GM12801 (cell line): Measurements from ENCODE around the gene RGL3.

Experiments used
- CTCF ChIP-seq: IDR thresholded peaks from one replicate; pipeline ENCODE4 v1.5.1; 2011; ENCODE audit warnings: control low read depth; ENCODE audit not compliant: insufficient read length; ENCODE audit errors: extremely low read depth

Gene RGL3

GRCh38 chr19:11373166-11373884 lies 45.8 kb downstream of the RGL3 start:
- TF ChIP-seq CTCF = no peak

GRCh38 chr19:11370744-11371143 lies 48.4 kb downstream of the RGL3 start:
- TF ChIP-seq CTCF = no peak

GRCh38 chr19:11367528-11367927 lies 51.6 kb downstream of the RGL3 start:
- TF ChIP-seq CTCF = no peak

- no peak for TF ChIP-seq CTCF
These were observed 53.5 kb downstream of the RGL3 start for GRCh38 chr19:11365557-11366117.

GRCh38 chr19:11364935-11365334 lies 54.2 kb downstream of the RGL3 start:
- no peak for TF ChIP-seq CTCF

- no peak for TF ChIP-seq CTCF
These were observed 54.7 kb downstream of the RGL3 start for GRCh38 chr19:11364296-11364904.

- TF ChIP-seq CTCF = no peak
These were observed 55.2 kb downstream of the RGL3 start for GRCh38 chr19:11363881-11364280.
